ENCODE measurements around the gene ACBD3.
A peak's percentile ranks its signal among the peaks of the same experiment; 100 is the strongest.

The ACBD3 gene

GRCh38 chr1:226133504-226134123 lies 52.9 kb downstream of the ACBD3 start:
- DNase-seq = no peak

DNA sequence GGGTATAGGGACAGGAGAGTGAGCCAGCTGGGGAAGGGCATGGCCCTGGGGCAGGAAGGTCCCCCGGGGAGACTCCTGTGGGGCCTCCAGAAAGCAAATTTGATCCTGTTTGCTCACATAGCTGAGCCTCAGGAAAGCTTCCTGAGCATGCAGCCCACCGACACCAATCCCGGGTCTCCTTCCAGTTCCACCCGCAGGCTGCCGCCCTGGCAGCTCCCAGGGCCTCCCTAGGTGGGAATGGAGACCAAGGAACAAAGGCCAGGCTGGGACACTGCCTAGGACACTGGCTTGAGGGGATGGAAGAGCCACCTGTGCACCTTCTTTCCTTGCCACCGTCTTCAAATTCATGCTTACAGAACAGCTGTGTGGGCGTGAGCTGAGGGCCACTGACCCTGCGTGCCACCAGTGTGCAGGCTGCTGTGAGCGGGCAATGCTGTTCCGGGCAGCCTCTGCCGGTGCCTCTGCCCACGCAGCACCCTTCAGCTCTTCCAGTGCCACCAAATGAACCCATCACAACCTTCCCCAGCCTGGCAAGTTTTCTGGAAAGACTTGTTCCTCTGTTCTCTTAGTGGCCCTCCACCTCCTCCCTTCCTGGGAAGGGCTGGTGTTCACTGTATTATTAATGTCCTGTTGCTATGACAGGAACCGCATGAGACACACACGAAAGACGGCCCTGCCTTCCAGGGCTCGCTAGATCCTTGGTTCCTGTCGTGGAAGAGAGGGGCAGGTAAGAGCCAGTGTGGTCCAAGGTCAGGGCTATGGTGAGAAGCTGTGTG lies 53.6 kb downstream of the ACBD3 start:
- no peak for DNase-seq

- DNase-seq = no peak
These were observed 54.9 kb downstream of the ACBD3 start for GRCh38 chr1:226131639-226132038.

DNA sequence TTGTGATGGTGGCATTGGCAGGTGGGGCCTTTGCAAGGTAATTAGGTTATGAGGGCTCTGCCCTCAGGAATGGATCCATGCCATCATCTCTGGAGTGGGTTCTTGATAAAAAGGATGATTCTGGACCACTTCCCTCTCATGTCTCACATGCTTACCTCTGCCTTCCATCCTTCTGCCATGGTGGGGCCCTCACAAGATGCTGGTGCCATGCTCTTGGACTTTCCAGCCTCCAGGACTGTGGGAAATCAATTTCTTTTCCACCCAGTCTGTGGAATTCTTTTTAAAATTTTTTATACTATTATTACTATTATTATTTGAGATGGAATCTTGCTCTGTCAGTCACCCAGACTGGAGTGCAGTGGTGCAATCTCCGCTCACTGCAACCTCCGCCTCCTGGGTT lies 57.3 kb downstream of the ACBD3 start:
- no peak for DNase-seq

DNA sequence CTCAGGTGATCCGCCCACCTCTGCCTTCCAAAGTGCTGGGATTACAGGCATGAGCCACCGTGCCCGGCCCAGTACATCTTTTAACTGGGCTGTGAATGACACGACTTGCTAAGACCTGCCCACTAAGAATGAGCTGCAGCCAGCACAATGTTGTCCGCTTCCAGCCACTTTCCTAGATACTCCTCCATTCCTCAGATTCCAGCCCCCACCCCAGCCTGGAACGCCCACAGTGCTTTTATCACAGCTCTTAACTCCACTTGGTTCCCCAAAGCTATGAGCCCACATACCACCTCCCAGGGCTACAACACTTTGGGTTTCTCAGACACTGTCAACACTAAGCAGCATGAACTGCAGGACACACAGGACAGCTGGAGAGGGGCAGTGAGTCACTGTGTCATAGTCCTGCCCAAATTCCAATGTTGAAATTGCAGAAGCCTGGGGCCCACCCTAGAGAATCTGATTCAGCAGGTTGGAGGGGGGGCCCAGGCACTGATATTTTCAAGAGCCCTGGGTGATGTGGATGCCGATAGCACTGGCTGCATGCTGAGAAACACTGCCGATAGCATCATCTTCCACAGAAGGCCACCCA lies 58.0 kb downstream of the ACBD3 start:
- no peak for DNase-seq

DNA sequence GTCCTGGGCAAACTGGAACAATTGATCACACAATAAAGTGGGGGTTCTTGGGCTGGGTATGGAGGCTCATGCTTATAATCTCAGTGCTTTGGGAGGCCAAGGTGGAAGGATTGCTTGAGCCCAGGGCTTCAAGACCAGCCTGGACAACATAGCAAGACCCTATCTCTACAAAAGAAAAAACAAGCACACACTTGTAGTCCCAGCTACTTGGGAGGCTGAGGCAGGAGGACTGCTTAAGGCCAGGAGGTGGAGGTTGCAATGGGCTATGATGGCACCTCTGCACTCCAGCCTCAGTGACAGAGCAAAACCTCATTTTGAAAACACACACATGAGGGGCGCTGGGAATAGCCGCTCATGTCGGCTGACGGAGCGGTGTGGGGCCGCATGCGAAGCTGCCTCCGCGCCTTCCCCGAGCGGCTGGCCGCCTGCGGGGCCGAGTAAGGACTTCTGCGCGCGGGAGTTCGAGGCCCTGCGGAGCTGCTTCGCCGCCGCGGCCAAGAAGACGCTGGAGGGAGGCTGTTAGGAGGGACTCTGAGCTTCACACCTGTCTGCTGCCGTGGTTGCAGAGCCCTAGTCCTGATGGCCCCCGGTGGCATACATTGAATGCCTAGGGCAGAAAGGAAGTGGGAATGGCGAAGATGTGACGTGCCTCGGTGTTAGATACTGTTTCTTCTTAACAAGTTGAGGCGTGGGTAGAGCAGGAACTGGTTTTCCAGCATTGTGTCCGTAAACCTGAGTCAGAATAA lies 59.5 kb downstream of the ACBD3 start:
- DNase-seq = no peak

GRCh38 chr1:226125831-226126230 lies 60.7 kb downstream of the ACBD3 start:
- DNase-seq = no peak

DNA sequence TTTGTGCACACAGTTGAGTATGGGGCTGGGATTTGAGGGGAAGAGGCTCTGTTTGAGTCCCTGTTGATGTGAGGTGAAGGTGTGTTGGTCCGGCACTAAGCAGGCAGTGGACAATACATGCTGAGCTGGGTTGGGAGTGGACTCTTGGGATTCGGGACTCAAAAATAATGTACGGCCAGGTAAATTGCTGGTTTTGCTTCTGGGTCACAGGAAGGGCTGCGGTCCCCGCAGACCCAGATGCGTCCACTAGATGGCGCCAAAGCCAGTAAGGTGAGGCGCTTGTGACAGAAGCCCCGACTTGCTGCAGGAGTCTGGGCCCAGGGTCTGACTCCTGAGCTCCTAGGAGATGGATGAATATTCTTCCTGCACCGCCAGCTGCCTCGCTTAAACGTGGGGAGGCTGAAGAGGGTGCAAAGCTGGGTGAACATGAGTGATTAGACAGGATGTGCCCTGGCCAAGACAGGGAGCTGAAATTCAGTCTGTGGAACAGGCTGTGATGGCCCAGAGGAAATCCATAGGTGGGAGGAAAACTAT lies 61.4 kb downstream of the ACBD3 start:
- DNase-seq = peak; percentile 90

DNA sequence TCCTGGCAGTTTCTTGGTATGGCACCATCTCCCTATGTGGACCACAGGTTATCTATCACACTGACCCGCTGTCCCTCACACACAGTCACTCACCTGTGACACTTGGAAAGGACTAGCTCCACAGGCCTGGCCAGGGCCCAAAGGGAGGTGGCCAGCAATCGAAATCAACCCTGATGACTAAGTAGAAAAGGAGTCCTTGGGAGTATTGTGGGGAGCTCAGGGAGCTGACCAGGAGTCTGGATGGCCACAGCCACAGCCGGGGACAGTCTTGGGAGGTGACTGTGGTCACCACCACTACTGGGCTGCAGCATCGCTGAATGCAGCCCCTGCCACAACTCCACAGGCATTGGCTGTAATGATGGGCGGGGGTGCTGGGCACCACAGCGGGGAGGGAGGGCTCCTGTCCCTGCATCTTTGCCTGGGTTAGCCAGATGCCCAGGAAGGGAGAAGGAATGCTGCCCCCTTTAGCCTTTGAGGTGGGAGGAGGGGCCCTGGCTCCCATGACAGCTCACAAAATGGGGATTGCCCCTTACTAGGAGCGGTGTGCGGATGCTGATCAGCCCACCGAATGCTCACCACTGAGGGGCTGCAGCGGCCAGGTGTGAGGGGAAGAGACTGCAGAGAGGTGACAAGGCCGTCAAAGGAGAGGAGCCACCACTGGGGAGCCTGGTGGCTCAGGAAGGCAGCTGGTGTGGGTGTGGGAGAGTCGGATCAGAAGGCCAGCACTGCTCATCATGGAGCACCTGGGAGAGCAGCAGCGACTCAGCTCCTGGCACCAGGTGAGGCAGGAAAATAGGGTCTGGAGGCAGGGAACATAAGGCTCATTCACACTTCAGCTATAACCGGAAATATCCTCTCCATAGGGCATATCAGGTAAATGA lies 62.7 kb downstream of the ACBD3 start:
- DNase-seq = no peak

DNA sequence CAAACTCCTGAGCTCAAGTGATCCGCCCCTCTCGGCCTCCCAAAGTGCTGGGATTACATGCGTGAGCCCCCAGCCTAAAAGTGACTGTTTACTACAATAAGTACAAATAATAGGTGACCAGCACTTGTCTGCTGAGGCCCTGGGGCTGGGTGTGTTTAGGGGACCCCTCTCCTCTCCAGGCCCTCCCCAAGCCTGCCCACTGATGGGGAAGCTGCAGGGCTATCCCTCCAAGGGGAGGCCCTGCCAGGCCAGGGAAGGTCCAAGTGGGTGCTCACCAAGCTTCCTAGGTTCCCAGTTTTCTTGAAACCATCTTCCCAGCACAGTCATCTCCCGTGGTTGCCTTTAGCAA lies 63.4 kb downstream of the ACBD3 start:
- DNase-seq = no peak

GRCh38 chr1:226121587-226122400 lies 64.7 kb downstream of the ACBD3 start:
- DNase-seq = peak; percentile 75

- no peak for DNase-seq
These were observed 65.4 kb downstream of the ACBD3 start for GRCh38 chr1:226121049-226121586.

DNA sequence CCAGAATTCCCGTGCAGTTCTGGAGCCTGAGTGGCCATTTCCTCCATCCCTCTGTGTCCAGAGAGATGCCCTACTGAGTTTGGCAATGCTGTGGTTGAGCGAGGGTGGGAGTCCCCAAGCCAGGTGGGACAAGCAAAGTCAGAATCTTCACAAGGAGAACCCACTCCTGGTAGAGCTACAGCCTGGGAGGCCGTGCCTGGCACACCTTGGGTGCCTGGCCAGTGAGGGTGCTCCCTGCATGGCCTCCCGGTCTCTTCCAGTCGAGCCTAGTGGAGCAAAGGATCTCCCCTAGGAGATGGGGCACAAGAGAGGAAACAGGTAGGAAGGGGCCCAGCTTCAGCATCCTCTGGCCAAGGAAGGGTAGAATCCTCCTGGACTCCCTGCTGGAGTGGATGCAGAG lies 66.1 kb downstream of the ACBD3 start:
- no peak for DNase-seq

DNA sequence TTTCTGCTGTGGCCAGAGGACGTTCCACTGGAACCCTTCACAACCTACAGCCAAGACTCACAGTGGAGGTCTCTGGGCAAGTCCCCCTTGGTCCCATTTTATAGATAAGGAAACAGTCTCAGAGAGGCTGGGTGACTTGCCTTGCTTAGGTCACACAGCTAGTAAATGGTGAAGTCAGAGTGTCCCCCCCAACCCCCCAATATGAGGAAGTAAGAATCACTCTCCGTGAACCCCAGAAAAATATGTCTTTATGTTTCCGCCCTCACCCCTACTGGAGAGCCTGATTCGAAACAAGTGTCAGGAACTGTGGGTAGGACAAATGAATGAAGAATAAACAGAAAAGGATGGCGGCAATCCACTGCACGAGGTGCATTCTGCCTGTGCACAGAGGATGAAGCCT lies 67.4 kb downstream of the ACBD3 start:
- DNase-seq = no peak

DNA sequence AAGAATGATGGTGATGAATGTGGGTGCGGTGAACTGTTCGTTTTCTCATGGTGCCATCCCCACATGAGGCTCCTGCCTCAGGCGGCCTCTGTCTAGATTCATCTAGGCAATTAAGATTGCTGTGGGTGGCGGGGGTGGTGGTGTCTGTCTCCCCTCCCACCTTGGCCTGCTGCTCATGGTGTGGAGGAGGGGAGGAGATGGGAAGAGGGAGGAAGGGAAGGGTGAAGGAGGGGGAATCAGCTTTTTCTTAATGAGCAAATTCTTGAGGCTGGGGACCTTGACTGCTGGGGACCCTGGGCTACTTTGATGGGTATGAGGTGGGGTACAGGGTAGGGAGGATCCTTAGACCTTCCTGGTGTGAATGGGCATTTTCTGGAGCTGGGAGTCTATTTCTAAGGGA lies 68.2 kb downstream of the ACBD3 start:
- DNase-seq = no peak

GRCh38 chr1:226117330-226117729 lies 69.2 kb downstream of the ACBD3 start:
- DNase-seq = no peak

- DNase-seq = no peak
These were observed 69.9 kb downstream of the ACBD3 start for GRCh38 chr1:226116673-226117072.

GRCh38 chr1:226112626-226113025 lies 73.9 kb downstream of the ACBD3 start:
- no peak for DNase-seq

DNA sequence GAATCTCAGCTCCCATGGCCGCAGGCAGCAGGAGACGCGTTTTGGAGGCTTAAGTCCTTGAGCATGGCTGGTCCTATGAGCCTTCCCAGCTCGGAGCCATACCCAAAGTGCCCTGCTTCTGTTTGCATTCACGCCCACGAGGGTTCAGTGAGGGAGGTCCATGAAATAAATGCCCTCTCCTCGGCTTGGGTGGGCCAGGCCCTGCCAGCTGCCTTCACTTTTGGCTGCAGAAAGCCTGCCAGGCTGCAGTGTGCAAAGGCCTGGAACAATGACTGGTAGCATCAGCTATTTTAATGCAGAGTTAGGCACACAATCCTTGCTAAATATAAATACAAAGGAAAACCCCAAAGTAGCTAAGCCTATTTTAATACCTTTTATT lies 74.7 kb downstream of the ACBD3 start:
- DNase-seq = no peak

- no peak for DNase-seq
These were observed 75.3 kb downstream of the ACBD3 start for GRCh38 chr1:226111098-226111882.

Measured in activated naive CD4-positive, alpha-beta T cell treated with Interleukin-2 at 50 U/mL for 16 hours (primary cell).